PC-3 (cell line): ENCODE measurements around the gene C22orf42.
"Not testable (repeated sequence)": the region's sequence is repeated elsewhere in the genome, so short reads cannot be mapped to it uniquely, and the experiment has no call there.

Source experiments
- CTCF ChIP-seq: fragments of 300-600 bp; sonication (generic); conservative IDR thresholded peaks from 2 replicates; pipeline ENCODE4 v1.5.1; 2017; ENCODE audit warnings: antibody characterized with exemption, low read depth, mild to moderate bottlenecking, low read length
- EZH2 ChIP-seq: fragments of 300-600 bp; sonication (generic); IDR thresholded peaks from one replicate; pipeline ENCODE4 v1.6.1; 2017; ENCODE audit warnings: antibody characterized with exemption, mild to moderate bottlenecking, low read length; ENCODE audit not compliant: unreplicated experiment

GRCh38 chr22:32197553-32198226 is 38.6 kb upstream of the C22orf42 start:
- not testable (repeated sequence) for TF ChIP-seq CTCF, EZH2
